GM19372 (cell line): ENCODE data around the gene TAS2R41.
"Not testable (repeated sequence)": the region's sequence is repeated elsewhere in the genome, so short reads cannot be mapped to it uniquely, and the experiment has no call there.

Experiments used
- ATAC-seq: cut with Tn5 transposase; IDR thresholded peaks from one replicate; pipeline ENCODE4 v1.9.1; 2021; ENCODE audit warnings: mild to moderate bottlenecking, low read depth, moderate library complexity; ENCODE audit not compliant: unreplicated experiment

Gene TAS2R41

DNA sequence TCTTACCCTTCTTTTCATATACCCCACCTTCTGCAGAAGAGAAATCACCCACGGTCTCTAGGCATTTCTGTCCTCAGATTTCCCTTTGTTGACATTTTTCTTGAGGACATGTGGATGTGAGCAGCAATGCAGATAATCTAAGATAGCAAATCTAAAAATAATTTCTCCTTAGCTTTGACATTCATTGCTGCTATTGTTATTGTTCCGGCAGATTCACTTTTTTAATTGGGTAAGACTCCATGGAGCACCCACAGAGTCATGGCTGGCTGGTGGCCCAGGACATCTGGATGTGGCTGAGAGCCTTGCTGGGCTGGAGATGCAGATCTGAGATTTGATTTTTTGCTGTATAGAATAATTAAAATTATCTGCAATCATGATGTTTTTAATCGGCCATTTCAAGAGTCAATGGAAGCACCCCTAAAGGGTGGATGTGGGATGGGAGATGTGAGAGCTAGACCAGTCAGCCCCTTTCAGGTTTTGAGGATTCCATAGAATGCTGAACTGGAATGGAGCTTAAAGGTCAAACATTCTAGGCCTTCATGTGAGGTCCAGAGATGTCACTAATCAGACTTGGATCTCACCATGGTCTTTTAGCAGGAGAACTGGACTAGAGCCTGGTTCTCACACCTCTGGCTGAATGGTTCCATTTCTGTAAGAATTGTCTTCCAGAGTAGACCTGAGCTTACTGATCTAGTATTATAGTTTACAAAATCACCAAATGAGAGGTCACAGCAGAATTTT, 37.5 kb downstream of the TAS2R41 start:
- no peak for ATAC-seq

DNA sequence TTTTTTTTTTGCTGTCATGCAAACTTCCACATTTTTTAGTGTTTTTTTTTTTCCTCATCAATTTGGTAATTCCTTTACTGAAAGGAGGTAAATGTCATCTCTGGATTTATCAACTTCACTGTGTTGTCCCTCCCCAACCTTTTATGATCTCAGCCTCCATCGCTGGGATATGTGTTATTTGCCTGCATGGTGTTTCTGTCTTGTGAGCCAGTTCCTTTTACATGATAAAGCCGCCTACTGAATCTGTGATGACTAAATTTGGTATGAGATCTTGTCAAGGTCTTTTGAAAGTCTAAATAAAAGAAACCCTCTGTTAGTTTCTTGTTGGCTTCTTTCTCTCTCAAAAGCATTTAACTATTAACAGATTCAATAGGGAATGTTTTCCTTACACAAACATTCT, 39.3 kb downstream of the TAS2R41 start:
- no peak for ATAC-seq

DNA sequence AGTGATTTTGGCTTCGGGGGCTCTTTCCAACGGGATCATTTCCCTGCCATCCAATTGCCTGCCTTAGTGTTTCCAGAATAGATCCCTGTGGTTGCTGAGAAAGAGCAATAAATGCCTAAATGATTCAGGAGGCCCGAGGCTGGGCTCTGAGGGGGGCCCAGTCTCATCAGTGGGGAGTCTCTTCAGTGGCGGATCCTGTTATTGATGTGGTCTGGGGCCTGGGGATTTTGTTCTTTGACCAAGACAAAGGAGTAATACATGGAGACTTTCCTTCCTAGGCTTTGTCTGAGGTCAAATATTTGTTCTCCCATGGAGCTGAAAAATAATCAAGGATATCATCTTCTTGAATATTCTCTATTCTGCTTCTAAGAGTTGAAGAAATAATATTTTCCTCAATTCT, 40.8 kb downstream of the TAS2R41 start:
- no peak for ATAC-seq

DNA sequence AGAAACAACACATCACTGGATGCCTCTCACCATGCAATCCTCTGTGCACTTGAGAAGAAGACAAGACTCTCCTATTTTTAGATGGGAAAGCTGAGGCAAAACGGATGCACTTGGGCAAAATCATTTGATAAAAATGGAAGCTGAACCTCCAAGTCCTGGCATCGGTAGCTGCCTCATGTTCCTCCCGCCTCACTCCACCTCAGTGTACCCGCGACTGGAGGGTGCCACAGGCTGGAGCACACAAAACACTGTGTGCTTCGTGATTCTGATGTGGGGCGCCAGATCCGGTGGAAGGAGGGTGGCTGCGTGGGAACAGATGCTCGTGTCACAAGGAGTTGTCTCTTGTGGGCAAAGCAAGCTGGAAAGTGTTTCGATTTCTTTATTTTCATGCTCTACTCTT, 41.3 kb downstream of the TAS2R41 start:
- no peak for ATAC-seq

DNA sequence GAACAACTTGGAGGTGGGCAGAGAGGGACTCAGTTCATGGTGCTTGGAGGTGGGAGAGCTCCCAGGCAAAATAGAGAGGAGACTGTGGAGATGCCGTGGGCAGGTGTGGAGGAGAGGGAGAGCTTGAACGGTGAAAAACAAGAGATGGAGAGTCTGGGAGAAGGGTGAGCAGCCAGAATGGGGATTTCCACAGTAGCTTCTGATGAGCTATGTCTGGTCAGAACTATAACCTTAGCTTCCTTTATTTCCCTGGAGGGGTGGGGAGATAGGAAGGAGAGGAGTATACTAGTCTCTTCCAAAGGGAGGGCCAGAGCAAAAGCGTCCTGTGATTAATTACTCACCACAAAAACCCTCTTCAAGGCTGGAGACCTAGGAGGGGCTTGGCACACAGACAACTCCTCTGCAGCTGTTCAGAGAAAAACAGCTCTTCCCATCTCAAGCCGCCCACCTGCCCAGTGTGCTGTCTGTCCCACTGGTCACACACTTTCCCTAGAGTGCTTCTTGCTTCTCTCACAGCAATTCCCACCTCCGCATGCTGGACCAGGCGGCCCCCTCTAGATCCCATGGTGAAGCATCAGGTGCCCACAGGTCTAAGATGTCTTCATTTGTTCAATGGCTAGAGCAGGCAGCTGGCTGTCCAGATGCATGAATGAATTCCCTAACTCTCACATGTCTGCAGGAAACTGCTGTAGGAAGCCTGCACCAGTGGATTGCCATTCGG, 41.9 kb downstream of the TAS2R41 start:
- no peak for ATAC-seq

DNA sequence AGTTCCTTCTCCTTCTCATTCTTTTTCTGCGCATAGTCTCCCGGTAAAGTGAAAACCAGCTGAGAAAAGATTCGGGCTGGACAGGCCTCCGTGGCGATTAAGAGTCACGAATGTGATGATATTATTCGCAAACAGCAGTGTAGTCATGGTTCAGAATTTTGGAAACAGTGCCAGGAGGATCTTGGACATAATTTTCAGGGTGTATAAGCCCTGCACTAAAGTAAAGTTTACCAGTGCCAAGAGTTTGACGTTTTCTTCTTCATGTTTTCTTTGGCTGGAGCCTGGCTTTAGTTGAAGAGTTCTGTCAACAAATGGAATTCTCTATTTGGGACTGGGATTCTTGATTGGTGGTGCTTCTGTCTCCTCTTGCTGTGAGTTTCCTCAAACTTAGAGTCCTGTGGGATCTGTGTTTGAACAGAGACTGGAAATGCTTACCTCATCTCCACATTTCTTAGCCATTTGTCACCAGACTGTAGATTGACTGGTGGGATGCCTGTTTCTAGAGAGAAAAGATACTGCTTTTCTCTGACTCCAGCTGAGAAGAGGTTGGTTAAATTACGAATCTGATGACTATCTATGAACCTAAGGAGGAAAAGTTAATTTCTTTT, 44.7 kb downstream of the TAS2R41 start:
- not testable (repeated sequence) for ATAC-seq
